Thyroid gland (tissue), 4 donors: ENCODE data around the gene RPL27A.

Source experiments
- POLR2A ChIP-seq, 2 donors: fragments of 450-650 bp; IDR thresholded peaks; one replicate each; pipeline ENCODE4 v1.6.1; 2017; ENCODE audit warnings: antibody characterized with exemption in 2 of 2, mild to moderate bottlenecking in 2 of 2, moderate library complexity in 1 of 2
- TF ChIP-seq, protein P1 (sequence below), 6 experiments: fragments of 200-600 bp in 3 of 6; fragments of 450-650 bp in 3 of 6; sonication (generic) in 3 of 6; IDR thresholded peaks; one replicate each; pipeline ENCODE4 v1.5.1; 2016 to 2019; ENCODE audit warnings: antibody characterized with exemption in 6 of 6, mild to moderate bottlenecking in 2 of 6, inconsistent platforms in 1 of 6, moderate library complexity in 1 of 6

DNA sequence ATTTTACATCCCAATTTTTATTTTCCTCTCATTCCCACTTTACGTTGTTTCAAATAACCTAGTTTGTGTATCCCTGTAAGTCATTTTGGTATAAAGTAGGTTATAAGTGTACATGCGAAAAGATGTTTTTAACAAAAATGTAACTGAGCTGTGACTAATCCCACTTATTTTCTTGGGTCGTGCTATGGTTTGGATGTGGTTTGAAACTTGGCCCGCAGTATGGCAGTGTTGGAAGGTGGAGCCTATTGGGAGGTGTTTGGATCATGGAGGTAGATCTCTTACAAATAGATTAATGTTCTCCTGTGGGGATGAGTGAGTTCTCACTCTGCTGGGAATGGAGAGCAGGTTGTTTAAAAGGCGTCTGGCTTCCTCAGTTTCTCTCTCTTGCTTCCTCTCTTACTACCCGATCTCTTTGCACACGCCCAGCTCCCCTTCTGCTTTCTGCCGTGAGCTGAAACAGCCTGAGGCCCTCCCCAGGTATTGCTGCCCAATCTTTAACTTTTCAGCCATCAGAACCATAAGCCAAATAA is 7.2 kb downstream of the RPL27A start:
- TF ChIP-seq, protein P1, sequence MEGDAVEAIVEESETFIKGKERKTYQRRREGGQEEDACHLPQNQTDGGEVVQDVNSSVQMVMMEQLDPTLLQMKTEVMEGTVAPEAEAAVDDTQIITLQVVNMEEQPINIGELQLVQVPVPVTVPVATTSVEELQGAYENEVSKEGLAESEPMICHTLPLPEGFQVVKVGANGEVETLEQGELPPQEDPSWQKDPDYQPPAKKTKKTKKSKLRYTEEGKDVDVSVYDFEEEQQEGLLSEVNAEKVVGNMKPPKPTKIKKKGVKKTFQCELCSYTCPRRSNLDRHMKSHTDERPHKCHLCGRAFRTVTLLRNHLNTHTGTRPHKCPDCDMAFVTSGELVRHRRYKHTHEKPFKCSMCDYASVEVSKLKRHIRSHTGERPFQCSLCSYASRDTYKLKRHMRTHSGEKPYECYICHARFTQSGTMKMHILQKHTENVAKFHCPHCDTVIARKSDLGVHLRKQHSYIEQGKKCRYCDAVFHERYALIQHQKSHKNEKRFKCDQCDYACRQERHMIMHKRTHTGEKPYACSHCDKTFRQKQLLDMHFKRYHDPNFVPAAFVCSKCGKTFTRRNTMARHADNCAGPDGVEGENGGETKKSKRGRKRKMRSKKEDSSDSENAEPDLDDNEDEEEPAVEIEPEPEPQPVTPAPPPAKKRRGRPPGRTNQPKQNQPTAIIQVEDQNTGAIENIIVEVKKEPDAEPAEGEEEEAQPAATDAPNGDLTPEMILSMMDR (IDR thresholded peaks at IDR 0.05), result no peak
- no peak for TF ChIP-seq POLR2A (IDR thresholded peaks at IDR 0.05)
